Measurements from ENCODE around the gene EMX1.
"Not testable (repeated sequence)": the region's sequence is repeated elsewhere in the genome, so short reads cannot be mapped to it uniquely, and the experiment has no call there.

The EMX1 gene

GRCh38 chr2:72894514-72894913 lies 22.8 kb upstream of the EMX1 start:
- Mint-ChIP-seq H3K4me1 (peaks cover 4% of the 10 kb centered on the region), H3K36me3 (peaks cover 2% of the 10 kb centered on the region), H3K4me3 (no peak overlapping the region), H3K27me3 (peaks cover 31% of the 10 kb centered on the region), H3K27ac (no peak overlapping the region), H3K9me3 (no peaks in the 10 kb centered on the region)
- ATAC-seq (ENCODE audit: low read depth) = no peak
- no peak for DNase-seq (ENCODE audit: low spot score in 2 of 2)

GRCh38 chr2:72895154-72895553 lies 22.2 kb upstream of the EMX1 start:
- ATAC-seq (ENCODE audit: low read depth) = no peak
- Mint-ChIP-seq H3K27ac (no peak overlapping the region), H3K4me3 (no peak overlapping the region), H3K36me3 (peaks cover 2% of the 10 kb centered on the region), H3K27me3 (peaks cover 29% of the 10 kb centered on the region), H3K9me3 (no peaks in the 10 kb centered on the region), H3K4me1 (peaks cover 4% of the 10 kb centered on the region)
- DNase-seq (ENCODE audit: low spot score in 2 of 2) = no peak

- no peaks in the 10 kb centered on the region for H3K9me3 Mint-ChIP-seq
- H3K27ac Mint-ChIP-seq = no peak overlapping the region
- DNase-seq (ENCODE audit: low spot score in 2 of 2) = no peak
- ATAC-seq (ENCODE audit: low read depth) = no peak
- H3K4me1 Mint-ChIP-seq = peaks cover 4% of the 10 kb centered on the region
- H3K4me3 Mint-ChIP-seq = no peak overlapping the region
- H3K36me3 Mint-ChIP-seq = peaks cover 2% of the 10 kb centered on the region
- peaks cover 33% of the 10 kb centered on the region for H3K27me3 Mint-ChIP-seq
Observed at GRCh38 chr2:72895759-72896281, 21.5 kb upstream of the EMX1 start.

- peaks cover 34% of the 10 kb centered on the region for H3K27me3 Mint-ChIP-seq
- no peaks in the 10 kb centered on the region for H3K9me3 Mint-ChIP-seq
- H3K4me1 Mint-ChIP-seq = peaks cover 4% of the 10 kb centered on the region
- no peak for DNase-seq (ENCODE audit: low spot score in 2 of 2)
- H3K27ac Mint-ChIP-seq = no peak overlapping the region
- H3K4me3 Mint-ChIP-seq = no peak overlapping the region
- no peak for ATAC-seq (ENCODE audit: low read depth)
- peaks cover 2% of the 10 kb centered on the region for H3K36me3 Mint-ChIP-seq
Observed at GRCh38 chr2:72896446-72896845, 20.9 kb upstream of the EMX1 start.

GRCh38 chr2:72897785-72898584 lies 19.3 kb upstream of the EMX1 start:
- Mint-ChIP-seq H3K4me3 (no peak overlapping the region), H3K27me3 (peaks cover 35% of the 10 kb centered on the region), H3K27ac (no peak overlapping the region), H3K4me1 (peaks cover 4% of the 10 kb centered on the region), H3K9me3 (no peaks in the 10 kb centered on the region), H3K36me3 (peaks cover 2% of the 10 kb centered on the region)
- DNase-seq (ENCODE audit: low spot score in 2 of 2) = no peak
- ATAC-seq (ENCODE audit: low read depth) = no peak

GRCh38 chr2:72898585-72898906 lies 18.8 kb upstream of the EMX1 start:
- H3K4me3 Mint-ChIP-seq = no peak overlapping the region
- peaks cover 4% of the 10 kb centered on the region for H3K4me1 Mint-ChIP-seq
- H3K27me3 Mint-ChIP-seq = peaks cover 35% of the 10 kb centered on the region
- no peaks in the 10 kb centered on the region for H3K9me3 Mint-ChIP-seq
- H3K27ac Mint-ChIP-seq = no peak overlapping the region
- H3K36me3 Mint-ChIP-seq = peaks cover 2% of the 10 kb centered on the region
- no peak for ATAC-seq (ENCODE audit: low read depth)
- no peak for DNase-seq (ENCODE audit: low spot score in 2 of 2)

- H3K4me3 Mint-ChIP-seq = no peak overlapping the region
- ATAC-seq (ENCODE audit: low read depth) = no peak
Observed at GRCh38 chr2:72900191-72900825, 17.0 kb upstream of the EMX1 start.

GRCh38 chr2:72901426-72901825 lies 15.9 kb upstream of the EMX1 start:
- H3K36me3 Mint-ChIP-seq = peaks cover 2% of the 10 kb centered on the region
- ATAC-seq (ENCODE audit: low read depth) (no peak), DNase-seq (ENCODE audit: low spot score in 2 of 2) (no peak)
- H3K27me3 Mint-ChIP-seq = peaks cover 29% of the 10 kb centered on the region
- no peak overlapping the region for H3K27ac Mint-ChIP-seq
- peaks cover 2% of the 10 kb centered on the region for H3K9me3 Mint-ChIP-seq
- no peak overlapping the region for H3K4me3 Mint-ChIP-seq
- no peaks in the 10 kb centered on the region for H3K4me1 Mint-ChIP-seq

More at GRCh38 chr2:72900191-72900825, 17.0 kb upstream of the EMX1 start:
- H3K27ac Mint-ChIP-seq = no peak overlapping the region
- peaks cover 2% of the 10 kb centered on the region for H3K36me3 Mint-ChIP-seq
- peaks cover 4% of the 10 kb centered on the region for H3K4me1 Mint-ChIP-seq
- peaks cover 32% of the 10 kb centered on the region for H3K27me3 Mint-ChIP-seq
- DNase-seq (ENCODE audit: low spot score in 2 of 2) = no peak
- no peaks in the 10 kb centered on the region for H3K9me3 Mint-ChIP-seq

- not testable (repeated sequence) for H3K4me3 Mint-ChIP-seq; H3K4me1 Mint-ChIP-seq; ATAC-seq (ENCODE audit: low read depth); H3K27ac Mint-ChIP-seq; H3K36me3 Mint-ChIP-seq; H3K9me3 Mint-ChIP-seq; DNase-seq (ENCODE audit: low spot score in 2 of 2)
- peaks cover 22% of the 10 kb centered on the region for H3K27me3 Mint-ChIP-seq
Observed at GRCh38 chr2:72907369-72907768, 9.9 kb upstream of the EMX1 start.

GRCh38 chr2:72908741-72909140 lies 8.6 kb upstream of the EMX1 start:
- Mint-ChIP-seq H3K4me1 (no peaks in the 10 kb centered on the region), H3K27ac (no peak overlapping the region), H3K4me3 (no peak overlapping the region), H3K27me3 (peaks cover 24% of the 10 kb centered on the region), H3K9me3 (peaks cover 2% of the 10 kb centered on the region), H3K36me3 (no peaks in the 10 kb centered on the region)
- ATAC-seq (ENCODE audit: low read depth) = no peak
- DNase-seq (ENCODE audit: low spot score in 2 of 2) = no peak

GRCh38 chr2:72911256-72911655 lies 6.1 kb upstream of the EMX1 start:
- H3K36me3 Mint-ChIP-seq = no peaks in the 10 kb centered on the region
- DNase-seq (ENCODE audit: low spot score in 2 of 2) (no peak), ATAC-seq (ENCODE audit: low read depth) (no peak)
- H3K4me1 Mint-ChIP-seq = peaks cover 6% of the 10 kb centered on the region
- H3K27me3 Mint-ChIP-seq = peaks cover 33% of the 10 kb centered on the region
- H3K27ac Mint-ChIP-seq = no peak overlapping the region
- H3K4me3 Mint-ChIP-seq = no peak overlapping the region
- H3K9me3 Mint-ChIP-seq = peaks cover 1% of the 10 kb centered on the region

GRCh38 chr2:72913486-72914205 lies 3.7 kb upstream of the EMX1 start:
- Mint-ChIP-seq H3K9me3 (no peaks in the 10 kb centered on the region), H3K4me3 (no peak overlapping the region), H3K27ac (no peak overlapping the region), H3K27me3 (peaks cover 33% of the 10 kb centered on the region), H3K36me3 (no peaks in the 10 kb centered on the region), H3K4me1 (peaks cover 13% of the 10 kb centered on the region)
- DNase-seq (ENCODE audit: low spot score in 2 of 2) (no peak), ATAC-seq (ENCODE audit: low read depth) (no peak)

- Mint-ChIP-seq H3K27me3 (peaks cover 32% of the 10 kb centered on the region), H3K9me3 (no peaks in the 10 kb centered on the region), H3K4me3 (no peak overlapping the region), H3K4me1 (peaks cover 13% of the 10 kb centered on the region), H3K36me3 (no peaks in the 10 kb centered on the region), H3K27ac (peak overlapping the region; percentile 71)
- ATAC-seq (ENCODE audit: low read depth) = no peak
- DNase-seq (ENCODE audit: low spot score in 2 of 2) = no peak
Observed at GRCh38 chr2:72914206-72914559, 3.1 kb upstream of the EMX1 start.

GRCh38 chr2:72914589-72915319 lies 2.6 kb upstream of the EMX1 start:
- Mint-ChIP-seq H3K4me3 (peak overlapping the region; percentile 3), H3K27me3 (peaks cover 28% of the 10 kb centered on the region), H3K4me1 (peaks cover 13% of the 10 kb centered on the region), H3K27ac (peak overlapping the region; percentile 71), H3K36me3 (no peaks in the 10 kb centered on the region), H3K9me3 (no peaks in the 10 kb centered on the region)
- no peak for DNase-seq (ENCODE audit: low spot score in 2 of 2)
- ATAC-seq (ENCODE audit: low read depth) = no peak

All from memory B cell (primary cell).